GM19397 (cell line): ENCODE measurements around the gene GHDC.
"Not testable (repeated sequence)": the region's sequence is repeated elsewhere in the genome, so short reads cannot be mapped to it uniquely, and the experiment has no call there.

Experiments used
- ATAC-seq: cut with Tn5 transposase; IDR thresholded peaks from one replicate; pipeline ENCODE4 v1.9.1; 2021; ENCODE audit warnings: mild to moderate bottlenecking, moderate library complexity; ENCODE audit not compliant: unreplicated experiment

Gene GHDC

GRCh38 chr17:42193969-42194899, at the start of gene GHDC:
Gene GHDC (minus strand): TSS chr17:42194494. CDS start chr17:42193581, 913 bp downstream.
- peak; percentile 82 for ATAC-seq

- ATAC-seq: no peak
Observed at GRCh38 chr17:42243493-42243982, 49.2 kb upstream of the GHDC start.

GRCh38 chr17:42241871-42242270, 47.6 kb upstream of the GHDC start:
- ATAC-seq: no peak

- not testable (repeated sequence) for ATAC-seq
Observed at GRCh38 chr17:42240863-42241262, 46.6 kb upstream of the GHDC start.

- no peak for ATAC-seq
Observed at GRCh38 chr17:42240201-42240600, 45.9 kb upstream of the GHDC start.

- not testable (repeated sequence) for ATAC-seq
Observed at GRCh38 chr17:42239576-42239975, 45.3 kb upstream of the GHDC start.

GRCh38 chr17:42236760-42237159, 42.5 kb upstream of the GHDC start:
- ATAC-seq: no peak

- ATAC-seq: no peak
Observed at GRCh38 chr17:42233994-42234393, 39.7 kb upstream of the GHDC start.

- ATAC-seq: no peak
Observed at GRCh38 chr17:42233156-42233555, 38.9 kb upstream of the GHDC start.

- no peak for ATAC-seq
Observed at GRCh38 chr17:42230225-42230624, 35.9 kb upstream of the GHDC start.

GRCh38 chr17:42227849-42228700, 33.8 kb upstream of the GHDC start:
- no peak for ATAC-seq

GRCh38 chr17:42225646-42226045, 31.4 kb upstream of the GHDC start:
- no peak for ATAC-seq

GRCh38 chr17:42224651-42225050, 30.4 kb upstream of the GHDC start:
- ATAC-seq: no peak

GRCh38 chr17:42221886-42222745, 27.8 kb upstream of the GHDC start:
- no peak for ATAC-seq

GRCh38 chr17:42219280-42219679, 25.0 kb upstream of the GHDC start:
- ATAC-seq: not testable (repeated sequence)

- ATAC-seq: no peak
Observed at GRCh38 chr17:42214156-42214555, 19.9 kb upstream of the GHDC start.

GRCh38 chr17:42212382-42212781, 18.1 kb upstream of the GHDC start:
- no peak for ATAC-seq

- not testable (repeated sequence) for ATAC-seq
Observed at GRCh38 chr17:42211921-42212341, 17.6 kb upstream of the GHDC start.

GRCh38 chr17:42210046-42210445, 15.8 kb upstream of the GHDC start:
- no peak for ATAC-seq

- ATAC-seq: not testable (repeated sequence)
Observed at GRCh38 chr17:42206153-42206612, 11.9 kb upstream of the GHDC start.
